GM18517 (cell line): ENCODE data around the gene FAM163B.
"Not testable (repeated sequence)": the region's sequence is repeated elsewhere in the genome, so short reads cannot be mapped to it uniquely, and the experiment has no call there.

ENCODE experiments used
- ATAC-seq: cut with Tn5 transposase; IDR thresholded peaks from one replicate; pipeline ENCODE4 v1.9.1; 2021; ENCODE audit warnings: mild to moderate bottlenecking, moderate library complexity; ENCODE audit not compliant: unreplicated experiment

FAM163B gene

GRCh38 chr9:133640160-133640559 is 31.0 kb upstream of the FAM163B start:
- no peak for ATAC-seq

DNA sequence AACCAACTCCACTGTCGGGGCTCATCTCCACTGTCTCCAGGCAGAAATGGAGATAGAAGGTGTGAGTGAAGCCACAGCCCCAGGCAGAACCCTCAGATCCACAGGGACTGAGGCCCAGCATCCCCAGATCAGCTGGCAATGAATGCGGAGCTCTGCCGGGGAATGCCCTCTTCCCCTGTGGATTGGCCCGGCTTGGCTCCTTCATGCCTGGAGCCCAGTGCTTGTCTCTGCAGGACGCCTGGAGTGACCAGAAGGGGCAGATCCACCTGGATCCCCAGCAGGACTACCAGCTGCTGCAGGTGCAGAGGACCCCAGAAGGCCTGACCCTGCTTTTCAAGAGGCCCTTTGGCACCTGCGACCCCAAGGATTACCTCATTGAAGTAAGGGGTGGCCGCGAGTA is 30.4 kb upstream of the FAM163B start:
- no peak for ATAC-seq

GRCh38 chr9:133638711-133639110 is 29.5 kb upstream of the FAM163B start:
- ATAC-seq: no peak

- ATAC-seq: no peak
Measured at GRCh38 chr9:133638076-133638475, 28.9 kb upstream of the FAM163B start.

- no peak for ATAC-seq
Measured at GRCh38 chr9:133637451-133638055, 28.4 kb upstream of the FAM163B start.

DNA sequence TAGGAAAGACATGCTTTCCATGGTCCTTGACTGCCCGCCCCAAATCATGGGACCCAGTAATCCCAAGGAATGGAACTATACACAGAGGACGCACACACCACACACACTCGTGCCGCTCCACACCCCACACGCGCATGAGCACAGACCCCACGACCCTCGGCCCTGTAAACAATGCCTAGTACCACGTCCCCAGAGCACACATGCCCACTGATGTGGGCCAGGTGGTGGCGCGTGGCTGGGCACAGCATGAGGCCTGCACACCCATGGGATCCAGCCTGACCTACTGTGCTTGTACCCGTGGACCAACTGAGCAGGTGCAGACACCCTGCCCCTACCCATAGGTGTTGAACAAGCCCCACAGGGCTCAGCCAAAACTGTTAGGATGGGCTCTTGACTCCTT is 27.7 kb upstream of the FAM163B start:
- no peak for ATAC-seq

GRCh38 chr9:133635533-133636531 is 26.6 kb upstream of the FAM163B start, which contains the start of gene DBH:
Gene DBH, plus strand, starts transcription at chr9:133636363. Its CDS starts 9 bp downstream, at chr9:133636372.
- no peak for ATAC-seq

DNA sequence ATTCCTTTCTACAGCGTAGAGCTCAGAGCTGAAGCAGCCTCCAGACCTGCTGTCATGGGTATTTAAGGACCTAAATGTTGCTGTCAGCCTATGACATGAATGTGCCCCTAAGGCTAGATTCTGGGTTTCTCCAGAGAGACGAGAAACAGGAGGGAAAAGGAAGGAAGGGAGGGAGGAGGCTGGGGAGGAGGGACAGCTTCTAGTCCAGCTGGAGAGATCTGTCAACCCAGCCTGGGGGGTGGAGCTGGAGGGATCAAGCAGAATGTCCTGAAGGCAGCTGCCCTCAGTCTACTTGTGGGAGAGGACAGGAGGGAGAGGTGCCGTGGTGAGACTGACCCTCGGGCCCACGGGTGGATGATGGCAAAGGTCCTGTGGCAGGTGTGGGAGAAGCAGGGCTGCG is 25.9 kb upstream of the FAM163B start:
- ATAC-seq: no peak

DNA sequence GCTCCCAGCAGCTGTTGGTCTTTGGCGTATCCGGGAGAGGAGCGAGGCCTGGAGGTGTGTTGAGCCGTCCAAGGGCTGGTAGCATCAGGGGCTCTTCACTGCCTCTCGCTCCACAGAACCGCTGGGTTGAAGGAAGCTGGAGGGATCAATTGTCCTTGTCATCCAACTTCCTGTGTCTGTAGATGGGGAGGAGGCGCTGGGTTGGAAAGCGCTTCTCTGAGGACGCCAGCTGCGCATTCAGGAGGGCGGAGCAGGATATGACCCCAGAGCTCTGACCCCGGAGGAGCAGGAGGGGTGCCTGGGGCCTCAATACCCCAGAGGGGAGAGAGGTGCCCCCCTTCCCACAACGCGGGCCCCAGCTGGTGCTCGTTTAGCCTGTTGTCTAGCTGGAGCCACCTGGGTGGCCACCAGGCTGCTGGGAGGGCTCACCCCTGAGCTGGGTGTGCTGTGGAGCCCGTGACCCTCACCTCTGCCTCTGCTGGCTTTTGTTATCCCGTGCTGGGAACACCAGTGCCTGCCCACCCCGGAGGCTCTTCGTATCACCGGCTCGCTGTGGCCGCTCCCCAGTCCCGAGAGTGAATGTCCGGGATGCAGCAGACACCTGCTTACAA is 25.0 kb upstream of the FAM163B start:
- ATAC-seq: no peak

- no peak for ATAC-seq
Measured at GRCh38 chr9:133633681-133634080, 24.5 kb upstream of the FAM163B start.

- no peak for ATAC-seq
Measured at GRCh38 chr9:133632806-133633680, 23.9 kb upstream of the FAM163B start.

GRCh38 chr9:133631111-133631510 is 21.9 kb upstream of the FAM163B start:
- no peak for ATAC-seq

DNA sequence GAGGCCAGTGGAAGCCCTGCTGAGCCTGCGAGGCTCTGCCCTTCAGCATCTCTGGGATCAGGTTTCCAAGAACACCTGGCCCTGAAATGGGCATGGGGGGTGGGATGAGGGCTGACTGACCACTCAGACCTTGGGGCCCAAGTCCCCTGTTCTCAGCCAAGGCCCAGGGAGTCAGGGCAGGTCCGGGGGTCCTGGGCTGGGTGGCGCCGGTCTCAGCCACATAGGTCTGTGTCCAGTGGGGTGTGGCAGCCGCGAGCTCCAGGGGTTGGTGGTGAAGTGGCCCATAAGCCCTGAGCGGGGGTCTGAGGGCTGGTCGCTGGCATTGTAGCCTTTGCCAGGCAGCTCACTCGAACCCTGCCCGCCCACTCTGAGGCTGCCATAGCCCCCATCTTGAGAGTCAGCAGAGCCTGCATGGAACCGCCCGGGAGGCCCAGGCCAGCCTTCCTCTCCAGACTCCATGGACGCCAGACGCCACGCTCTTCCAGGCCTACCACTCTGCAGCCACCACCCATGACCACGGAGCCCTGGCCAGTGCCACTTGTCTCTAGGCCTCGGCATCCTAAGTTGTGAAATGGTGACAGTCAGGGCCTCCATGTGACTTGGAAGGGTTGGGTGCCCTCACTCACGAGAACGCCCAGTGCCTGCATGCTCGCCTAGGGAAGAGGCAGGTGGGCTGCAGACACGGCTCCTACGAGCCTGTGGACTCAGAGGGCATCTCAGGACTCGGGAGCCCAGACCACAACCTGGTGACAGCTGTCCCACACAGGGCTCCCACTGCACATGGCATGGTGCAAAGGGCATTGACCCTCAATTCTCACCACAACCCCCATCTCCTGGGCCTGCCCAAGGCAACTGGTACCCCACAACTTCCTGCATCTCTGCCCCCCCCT is 20.3 kb upstream of the FAM163B start:
- no peak for ATAC-seq

GRCh38 chr9:133628766-133629165 is 19.6 kb upstream of the FAM163B start:
- no peak for ATAC-seq

GRCh38 chr9:133627341-133627740 is 18.2 kb upstream of the FAM163B start:
- ATAC-seq: no peak

- not testable (repeated sequence) for ATAC-seq
Measured at GRCh38 chr9:133626008-133626407, 16.8 kb upstream of the FAM163B start.

DNA sequence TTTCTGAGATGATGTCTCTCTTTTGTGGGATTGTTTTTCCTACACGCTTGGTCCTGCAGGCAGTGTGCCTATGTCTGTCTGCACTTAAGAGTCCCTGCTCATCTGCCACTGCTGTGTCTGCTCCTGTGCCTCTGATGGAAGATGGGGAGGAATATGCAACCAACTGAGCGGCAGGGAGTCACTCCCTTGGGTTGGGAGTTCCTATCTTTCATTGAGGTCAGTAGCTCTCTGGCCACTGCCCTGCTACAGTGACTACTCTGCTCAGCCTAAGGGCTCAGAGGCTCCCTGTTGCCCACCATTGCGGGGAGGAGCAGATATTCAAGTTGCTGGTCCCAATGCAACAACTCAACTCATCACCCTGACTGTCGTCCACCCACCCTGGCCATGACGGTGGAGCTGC is 13.4 kb upstream of the FAM163B start:
- ATAC-seq: no peak

DNA sequence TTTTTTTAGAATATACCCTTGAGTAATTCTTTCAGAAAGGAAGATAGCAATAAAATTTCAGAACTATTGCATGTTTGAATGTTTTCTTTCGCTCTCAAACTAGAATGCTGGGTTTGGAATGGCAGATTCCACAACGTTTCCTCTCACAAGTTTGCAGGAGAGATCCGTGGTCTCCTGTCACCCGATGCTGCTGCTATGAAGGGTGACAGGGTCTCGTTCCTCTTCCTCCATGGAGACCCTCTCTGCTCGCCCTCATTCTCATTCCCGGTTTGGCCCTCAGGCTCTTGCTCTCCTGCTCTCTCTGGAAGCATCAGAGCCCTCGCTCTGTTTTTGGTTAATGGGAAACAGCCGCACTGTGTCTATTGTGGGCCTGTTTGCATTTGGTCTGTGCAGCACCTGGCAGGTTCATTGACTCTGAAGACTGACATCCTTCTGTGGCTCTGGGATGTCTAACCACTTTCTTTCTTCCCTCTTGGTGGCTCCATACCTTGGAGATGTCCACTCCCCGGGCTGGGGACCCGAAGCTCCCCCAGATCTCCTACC is 12.6 kb upstream of the FAM163B start:
- ATAC-seq: no peak

DNA sequence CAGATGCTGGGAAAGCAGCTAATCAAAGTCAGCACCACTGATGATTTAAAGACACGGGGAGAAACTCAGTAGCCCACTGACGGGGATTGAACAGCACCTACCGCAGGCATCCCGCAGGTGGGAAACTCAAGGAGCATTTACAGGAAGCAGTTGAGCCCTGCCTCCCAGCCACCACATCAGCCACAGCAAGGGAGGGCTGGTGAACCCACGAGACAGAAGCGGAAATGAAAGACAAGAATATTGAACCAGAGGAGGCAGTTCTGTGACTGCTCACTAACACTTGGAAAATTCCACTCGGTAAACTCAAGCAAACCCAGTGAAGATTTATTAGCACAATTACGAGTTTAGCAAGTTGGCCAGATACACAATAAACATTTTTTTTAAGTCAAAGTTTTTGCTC is 10.6 kb upstream of the FAM163B start:
- no peak for ATAC-seq
